CD4-positive, alpha-beta T cell (primary cell): ENCODE measurements around the gene FGF14. TPM values are rescaled to one million over a fixed set of nuclear protein-coding genes. Genes with fewer than 3 reads are reported as not detected.

Experiments
- ATAC-seq: fragments of 200-7000 bp; cut with Tn5 transposase; one replicate; pipeline ENCODE4 v1.10.0; 2022; ENCODE audit warnings: mild to moderate bottlenecking; ENCODE audit not compliant: poor library complexity
- CTCF ChIA-PET: fragments of 350-600 bp; sonication (Branson Sonifier 250); formaldehyde crosslinking; loops from one replicate; lab custom pipeline; 2021; ENCODE audit warnings: antibody characterized with exemption, inconsistent platforms; lab: Charles Lee
- POLR2A ChIA-PET: fragments of 350-600 bp; sonication (Branson Sonifier 250); formaldehyde crosslinking; loops from one replicate; lab custom pipeline; 2021; ENCODE audit warnings: antibody characterized with exemption, inconsistent platforms; lab: Charles Lee
- DNase-seq, 14 experiments: peaks; one replicate each; pipeline ENCODE4 v3.0.0-alpha.2; 2013 to 2020; ENCODE audit warnings: mixed read lengths in 2 of 14
- H3K27ac ChIP-seq, 2 donors: one replicate each; pipeline versions ENCODE4 v1.5.1 to v1.7.0; 2013; ENCODE audit warnings: low read length in 2 of 2, low read depth in 1 of 2, mild to moderate bottlenecking in 1 of 2
- H3K27me3 ChIP-seq, 2 experiments: 1 replicate in 1 of 2; 2 replicates in 1 of 2; pipeline versions ENCODE4 v1.6.1 to v1.7.0; 2013; ENCODE audit warnings: low read length in 2 of 2, control low read depth in 1 of 2, mild to moderate bottlenecking in 1 of 2, moderate library complexity in 1 of 2; ENCODE audit not compliant: insufficient read depth in 2 of 2, control insufficient read depth in 1 of 2
- H3K36me3 ChIP-seq: one replicate; pipeline ENCODE4 v1.6.1; 2013; ENCODE audit warnings: low read length, control low read depth; ENCODE audit not compliant: insufficient read depth
- H3K4me1 ChIP-seq: one replicate; pipeline ENCODE4 v1.6.1; 2013; ENCODE audit warnings: low read length, control low read depth; ENCODE audit not compliant: insufficient read depth
- H3K4me3 ChIP-seq: one replicate; pipeline ENCODE4 v1.5.1; 2013; ENCODE audit warnings: mild to moderate bottlenecking, low read length, moderate library complexity
- H3K9me3 ChIP-seq, 2 experiments: 1 replicate in 1 of 2; 2 replicates in 1 of 2; pipeline versions ENCODE4 v1.6.1 to v1.7.0; 2013; ENCODE audit warnings: low read length in 2 of 2, mild to moderate bottlenecking in 2 of 2, control low read depth in 1 of 2, moderate library complexity in 1 of 2; ENCODE audit not compliant: control insufficient read depth in 1 of 2, insufficient read depth in 1 of 2
- H3K27ac Mint-ChIP-seq: one replicate; pipeline ENCODE4 v1.8.0; 2020; ENCODE audit warnings: mixed read lengths
- H3K27me3 Mint-ChIP-seq: one replicate; pipeline ENCODE4 v1.8.0; 2021; ENCODE audit warnings: mixed read lengths
- H3K36me3 Mint-ChIP-seq: one replicate; pipeline ENCODE4 v1.8.0; 2021; ENCODE audit warnings: low read depth, mixed read lengths
- H3K4me1 Mint-ChIP-seq: one replicate; pipeline ENCODE4 v1.8.0; 2021; ENCODE audit warnings: low read depth, mixed read lengths
- H3K4me3 Mint-ChIP-seq: one replicate; pipeline ENCODE4 v1.8.0; 2020; ENCODE audit warnings: mild to moderate bottlenecking, mixed read lengths
- H3K9me3 Mint-ChIP-seq: one replicate; pipeline ENCODE4 v1.8.0; 2020; ENCODE audit warnings: mixed read lengths
- intact Hi-C, 2 experiments: fragments of 100-400 bp; cut with DNase I in 1 of 2; cut with micrococcal nuclease in 1 of 2; formaldehyde crosslinking; loops; one replicate each; pipeline versions ENCODE4 v1.15.1 to v1.9.0; 2023 to 2025; cut with DNase I, micrococcal nuclease
- total RNA-seq, 174 experiments: library from RNA in 2 of 174; stranded (reverse) in 2 of 174; gene quantifications; one replicate each; pipeline ENCODE4 v1.2.3 and lab custom pipeline; 2021 to 2026
- TF ChIP-seq, protein P1 (sequence below): fragments of 200-600 bp; IDR thresholded peaks from one replicate; pipeline ENCODE4 v1.8.0; 2022; ENCODE audit warnings: antibody characterized with exemption, mild to moderate bottlenecking

The FGF14 gene
- total RNA-seq, 2 experiments from 2014 or later, result not detected

DNA sequence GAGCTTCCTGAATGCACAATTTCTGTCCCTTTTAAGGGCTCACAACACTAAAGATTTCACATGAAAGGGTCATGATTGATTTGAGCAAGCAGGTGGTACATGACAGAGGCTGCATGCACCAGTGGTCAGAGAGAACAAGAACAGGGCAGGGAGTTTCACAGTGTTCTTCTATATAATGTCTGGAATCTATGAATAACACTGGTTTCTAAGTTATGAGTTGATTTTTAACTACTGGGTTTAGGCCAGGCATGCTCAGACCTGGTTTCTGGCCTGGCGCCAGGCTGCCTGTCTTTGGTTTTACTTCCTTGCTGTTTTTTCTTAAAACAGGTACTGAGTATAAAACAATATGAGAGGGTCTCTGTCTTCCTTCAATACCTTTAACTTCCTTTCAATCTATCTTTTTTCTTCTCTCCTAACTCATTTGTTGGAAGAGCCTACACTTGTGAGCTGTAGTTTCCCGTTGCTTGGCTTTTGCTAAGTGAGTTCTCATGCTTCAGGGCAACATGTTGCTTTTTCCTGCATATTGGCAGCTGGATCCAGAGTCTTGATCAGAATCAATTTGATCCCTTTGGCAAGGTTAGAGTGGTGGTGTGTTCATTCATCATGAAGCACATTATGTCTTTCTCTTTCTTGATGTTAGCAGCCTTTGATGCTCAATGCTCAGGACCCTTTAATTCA is 38.5 kb upstream of the FGF14 start:
- ChIA-PET POLR2A (no interaction called here), CTCF (no interaction called here)
- ATAC-seq, result no peak
- TF ChIP-seq, protein P1, sequence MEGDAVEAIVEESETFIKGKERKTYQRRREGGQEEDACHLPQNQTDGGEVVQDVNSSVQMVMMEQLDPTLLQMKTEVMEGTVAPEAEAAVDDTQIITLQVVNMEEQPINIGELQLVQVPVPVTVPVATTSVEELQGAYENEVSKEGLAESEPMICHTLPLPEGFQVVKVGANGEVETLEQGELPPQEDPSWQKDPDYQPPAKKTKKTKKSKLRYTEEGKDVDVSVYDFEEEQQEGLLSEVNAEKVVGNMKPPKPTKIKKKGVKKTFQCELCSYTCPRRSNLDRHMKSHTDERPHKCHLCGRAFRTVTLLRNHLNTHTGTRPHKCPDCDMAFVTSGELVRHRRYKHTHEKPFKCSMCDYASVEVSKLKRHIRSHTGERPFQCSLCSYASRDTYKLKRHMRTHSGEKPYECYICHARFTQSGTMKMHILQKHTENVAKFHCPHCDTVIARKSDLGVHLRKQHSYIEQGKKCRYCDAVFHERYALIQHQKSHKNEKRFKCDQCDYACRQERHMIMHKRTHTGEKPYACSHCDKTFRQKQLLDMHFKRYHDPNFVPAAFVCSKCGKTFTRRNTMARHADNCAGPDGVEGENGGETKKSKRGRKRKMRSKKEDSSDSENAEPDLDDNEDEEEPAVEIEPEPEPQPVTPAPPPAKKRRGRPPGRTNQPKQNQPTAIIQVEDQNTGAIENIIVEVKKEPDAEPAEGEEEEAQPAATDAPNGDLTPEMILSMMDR, result no peak
- Histone ChIP-seq H3K9me3 (peaks cover 0 to 3% of the 10 kb centered on the region in 2 experiments), H3K27me3 (peaks cover 5 to 7% of the 10 kb centered on the region in 2 experiments), H3K27ac (no peak overlapping the region), H3K4me3 (no peak overlapping the region), H3K36me3 (no peaks in the 10 kb centered on the region), H3K4me1 (no peaks in the 10 kb centered on the region)
- H3K4me3 Mint-ChIP-seq, result no peak overlapping the region
- no peaks in the 10 kb centered on the region for H3K9me3 Mint-ChIP-seq
- H3K27me3 Mint-ChIP-seq, result peaks cover 51% of the 10 kb centered on the region
- no peaks in the 10 kb centered on the region for H3K36me3 Mint-ChIP-seq
- intact Hi-C loops, result no loop called here
- DNase-seq, result no peak
- no peak overlapping the region for H3K27ac Mint-ChIP-seq
- H3K4me1 Mint-ChIP-seq, result no peaks in the 10 kb centered on the region

DNA sequence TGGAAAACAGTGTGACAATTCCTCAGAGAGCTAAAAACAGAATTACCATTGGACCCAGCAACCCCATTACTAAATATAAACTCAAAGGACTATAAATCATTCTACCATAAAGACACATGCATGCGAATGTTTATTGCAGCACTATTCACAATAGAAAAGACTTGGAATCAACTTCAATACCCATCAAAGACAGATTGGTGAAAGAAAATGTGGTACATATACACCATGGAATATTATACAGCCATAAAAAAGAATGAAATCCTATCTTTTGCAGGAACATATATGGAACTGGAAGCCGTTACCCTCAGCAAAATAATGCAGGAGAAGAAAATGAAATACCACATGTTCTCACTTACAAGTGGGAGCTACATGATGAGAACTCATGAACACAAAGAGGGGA is 20.8 kb upstream of the FGF14 start:
- no peak for ATAC-seq
- Histone ChIP-seq H3K36me3 (no peaks in the 10 kb centered on the region), H3K4me3 (no peak overlapping the region), H3K27me3 (no peaks in the 10 kb centered on the region), H3K27ac (no peak overlapping the region), H3K4me1 (no peaks in the 10 kb centered on the region), H3K9me3 (peaks cover 0 to 18% of the 10 kb centered on the region in 2 experiments)
- Mint-ChIP-seq H3K27ac (no peak overlapping the region), H3K4me1 (no peaks in the 10 kb centered on the region), H3K9me3 (peaks cover 12% of the 10 kb centered on the region), H3K4me3 (no peak overlapping the region), H3K36me3 (no peaks in the 10 kb centered on the region), H3K27me3 (peaks cover 13% of the 10 kb centered on the region)
- ChIA-PET POLR2A (no interaction called here), CTCF (no interaction called here)
- TF ChIP-seq, protein P1, result no peak
- intact Hi-C loops, result no loop called here
- no peak for DNase-seq

DNA sequence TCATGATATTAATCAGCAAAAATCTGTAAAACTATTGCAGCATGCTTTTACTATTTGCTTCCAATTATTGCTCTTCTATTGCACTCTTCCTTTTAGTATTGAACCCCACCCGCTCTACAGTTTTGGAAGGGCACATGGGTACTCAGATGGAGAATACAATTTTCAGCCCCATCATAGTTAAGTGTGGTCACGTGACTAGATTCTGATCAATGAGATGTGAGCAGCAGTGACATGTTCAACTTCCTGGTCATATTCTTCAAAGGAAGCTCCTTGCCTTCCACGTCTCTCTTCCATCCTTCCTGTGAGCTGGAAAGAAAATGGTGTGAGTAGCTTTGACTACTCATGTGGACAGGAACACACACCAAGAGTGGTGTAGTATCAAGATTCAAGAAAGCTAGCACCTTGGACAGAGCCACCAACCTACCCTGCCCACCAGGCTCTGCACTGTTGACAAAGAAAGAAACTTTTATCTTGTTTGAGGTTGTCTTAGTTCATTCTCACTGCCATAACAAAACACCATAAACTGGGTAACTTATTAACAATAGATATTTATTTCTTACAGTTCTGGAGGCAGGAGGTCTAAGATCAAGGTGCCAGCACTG is 3.8 kb upstream of the FGF14 start:
- TF ChIP-seq, protein P1, result no peak
- Mint-ChIP-seq H3K4me1 (peaks cover 20% of the 10 kb centered on the region), H3K27ac (no peak overlapping the region), H3K36me3 (no peaks in the 10 kb centered on the region), H3K4me3 (no peak overlapping the region), H3K27me3 (peaks cover 79% of the 10 kb centered on the region), H3K9me3 (no peaks in the 10 kb centered on the region)
- CTCF ChIA-PET, result no interaction called here
- H3K27me3 ChIP-seq, result peaks cover 25 to 42% of the 10 kb centered on the region in 2 experiments
- POLR2A ChIA-PET, result no interaction called here
- intact Hi-C loops, result no loop called here
- H3K4me1 ChIP-seq, result peaks cover 17% of the 10 kb centered on the region
- peak in 1 of 14 experiments; percentile 26 for DNase-seq
- no peak overlapping the region for H3K27ac ChIP-seq
- no peak overlapping the region for H3K4me3 ChIP-seq
- no peaks in the 10 kb centered on the region for H3K36me3 ChIP-seq
- H3K9me3 ChIP-seq, result peaks cover 0 to under 1% of the 10 kb centered on the region in 2 experiments
- no peak for ATAC-seq
